Measurements from ENCODE around the gene NKX2-8.

The NKX2-8 gene

GRCh38 chr14:36582011-36582873 is at the start of gene NKX2-8:
Gene NKX2-8 (minus strand): TSS chr14:36582614. CDS start chr14:36582389, 225 bp downstream.
- no peak for DNase-seq (ENCODE audit: low spot score)

GRCh38 chr14:36627981-36628380 is 45.6 kb upstream of the NKX2-8 start:
- no peak for DNase-seq (ENCODE audit: low spot score)

GRCh38 chr14:36626151-36626550 is 43.7 kb upstream of the NKX2-8 start:
- DNase-seq (ENCODE audit: low spot score): no peak

- DNase-seq (ENCODE audit: low spot score): no peak
Observed at GRCh38 chr14:36625436-36625835, 43.0 kb upstream of the NKX2-8 start.

GRCh38 chr14:36625014-36625413 is 42.6 kb upstream of the NKX2-8 start:
- DNase-seq (ENCODE audit: low spot score): no peak

GRCh38 chr14:36619853-36620252 is 37.4 kb upstream of the NKX2-8 start:
- no peak for DNase-seq (ENCODE audit: low spot score)

- DNase-seq (ENCODE audit: low spot score): no peak
Observed at GRCh38 chr14:36619131-36619530, 36.7 kb upstream of the NKX2-8 start.

GRCh38 chr14:36618641-36619040 is 36.2 kb upstream of the NKX2-8 start:
- DNase-seq (ENCODE audit: low spot score): no peak

GRCh38 chr14:36617824-36618223 is 35.4 kb upstream of the NKX2-8 start:
- no peak for DNase-seq (ENCODE audit: low spot score)

GRCh38 chr14:36605506-36605857 is 23.1 kb upstream of the NKX2-8 start:
- no peak for DNase-seq (ENCODE audit: low spot score)

GRCh38 chr14:36604757-36605505 is 22.5 kb upstream of the NKX2-8 start:
- DNase-seq (ENCODE audit: low spot score): peak; percentile 62

GRCh38 chr14:36600431-36600830 is 18.0 kb upstream of the NKX2-8 start:
- no peak for DNase-seq (ENCODE audit: low spot score)

GRCh38 chr14:36591482-36591881 is 9.1 kb upstream of the NKX2-8 start:
- DNase-seq (ENCODE audit: low spot score): no peak

GRCh38 chr14:36588788-36589187 is 6.4 kb upstream of the NKX2-8 start:
- no peak for DNase-seq (ENCODE audit: low spot score)

GRCh38 chr14:36588119-36588518 is 5.7 kb upstream of the NKX2-8 start:
- no peak for DNase-seq (ENCODE audit: low spot score)

GRCh38 chr14:36585100-36585499 is 2.7 kb upstream of the NKX2-8 start:
- no peak for DNase-seq (ENCODE audit: low spot score)

GRCh38 chr14:36583893-36584811 is 1.7 kb upstream of the NKX2-8 start:
- no peak for DNase-seq (ENCODE audit: low spot score)

- no peak for DNase-seq (ENCODE audit: low spot score)
Observed at GRCh38 chr14:36583242-36583892, 953 bp upstream of the NKX2-8 start.

- no peak for DNase-seq (ENCODE audit: low spot score)
Observed at GRCh38 chr14:36582874-36583241, 444 bp upstream of the NKX2-8 start.

GRCh38 chr14:36580856-36581831 is 1.3 kb downstream of the NKX2-8 start:
- no peak for DNase-seq (ENCODE audit: low spot score)

Data from hematopoietic multipotent progenitor cell treated with erythropoietin and hydrocortisone succinate and interleukin-3 and kit ligand, for 17 days (in vitro differentiated cells).